GM23248 (cell line): ENCODE data around the gene IL21R.

ENCODE experiments used
- EZH2 ChIP-seq: fragments of 200-600 bp; sonication (generic); IDR thresholded peaks from 2 replicates; pipeline ENCODE4 v1.6.1; 2018; ENCODE audit warnings: antibody characterized with exemption, mild to moderate bottlenecking; ENCODE audit not compliant: insufficient read depth, poor library complexity, severe bottlenecking
- EZH2phosphoT487 ChIP-seq: fragments of 200-600 bp; sonication (generic); IDR thresholded peaks from 2 replicates; pipeline ENCODE4 v1.6.1; 2018; ENCODE audit warnings: antibody characterized with exemption, moderate library complexity, mild to moderate bottlenecking, low read depth; ENCODE audit not compliant: insufficient read depth

DNA sequence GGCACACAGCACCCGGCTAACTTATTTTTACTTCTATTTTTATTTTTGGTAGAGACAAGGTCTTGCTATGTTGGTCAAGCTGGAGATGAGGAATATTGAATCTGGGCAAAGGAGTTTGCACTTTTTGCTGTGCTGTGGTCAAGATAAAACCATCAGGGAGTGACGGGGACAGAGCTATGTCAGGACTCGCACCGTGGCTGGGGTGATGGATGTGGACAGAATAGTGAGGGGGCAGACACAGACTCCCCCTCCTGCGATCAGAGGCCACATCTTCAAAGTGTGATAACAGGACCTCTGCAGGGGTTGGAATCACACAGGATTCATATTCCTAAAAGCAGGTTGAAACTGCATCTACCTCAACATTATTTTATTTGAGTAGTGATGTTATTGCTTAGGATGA, 25.6 kb downstream of the IL21R start:
- no peak for TF ChIP-seq EZH2
- TF ChIP-seq EZH2phosphoT487 = no peak
